ENCODE measurements around the gene RRP12.

Gene RRP12

GRCh38 chr10:97334370-97335175 lies 66.6 kb downstream of the RRP12 start, which contains the start of gene FRAT2:
Gene FRAT2, minus strand, starts transcription at chr10:97334729. Its CDS starts 157 bp downstream, at chr10:97334572.
- TF ChIP-seq CTCF (IDR thresholded peaks at IDR 0.05; ENCODE audit: low read length, missing control alignments): no peak
- peak; percentile 94 for DNase-seq (ENCODE audit: low read depth)
- peak within 1 kb of the TSS; percentile 70 for H3K4me3 ChIP-seq (replicated peaks; ENCODE audit: low read depth, low read length)

- TF ChIP-seq CTCF (IDR thresholded peaks at IDR 0.05; ENCODE audit: low read length, missing control alignments): no peak
- peak; percentile 53 for DNase-seq (ENCODE audit: low read depth)
- peak overlapping the region; percentile 70 for H3K4me3 ChIP-seq (replicated peaks; ENCODE audit: low read depth, low read length)
Observed at GRCh38 chr10:97333601-97334369, 67.4 kb downstream of the RRP12 start.

- peak; percentile 51 for DNase-seq (ENCODE audit: low read depth)
- peak overlapping the region; percentile 70 for H3K4me3 ChIP-seq (replicated peaks; ENCODE audit: low read depth, low read length)
- peak; percentile 14 for TF ChIP-seq CTCF (IDR thresholded peaks at IDR 0.05; ENCODE audit: low read length, missing control alignments)
Observed at GRCh38 chr10:97333351-97333600, 67.9 kb downstream of the RRP12 start.

- H3K4me3 ChIP-seq (replicated peaks; ENCODE audit: low read depth, low read length): peak overlapping the region; percentile 70
- DNase-seq (ENCODE audit: low read depth): peak; percentile 85
- peak; percentile 54 for TF ChIP-seq CTCF (IDR thresholded peaks at IDR 0.05; ENCODE audit: low read length, missing control alignments)
Observed at GRCh38 chr10:97332591-97333350, 68.4 kb downstream of the RRP12 start.

GRCh38 chr10:97331153-97331703 lies 69.9 kb downstream of the RRP12 start:
- no peak overlapping the region for H3K4me3 ChIP-seq (replicated peaks; ENCODE audit: low read depth, low read length)
- DNase-seq (ENCODE audit: low read depth): no peak
- no peak for TF ChIP-seq CTCF (IDR thresholded peaks at IDR 0.05; ENCODE audit: low read length, missing control alignments)

- no peak overlapping the region for H3K4me3 ChIP-seq (replicated peaks; ENCODE audit: low read depth, low read length)
- no peak for TF ChIP-seq CTCF (IDR thresholded peaks at IDR 0.05; ENCODE audit: low read length, missing control alignments)
- DNase-seq (ENCODE audit: low read depth): no peak
Observed at GRCh38 chr10:97329766-97330165, 71.4 kb downstream of the RRP12 start.
